Islet precursor cell (in vitro differentiated cells): Measurements from ENCODE around the gene NRP1.

Experiments
- DNase-seq: peaks from one replicate; pipeline ENCODE4 v3.0.0-alpha.2; 2018

The NRP1 gene

GRCh38 chr10:33201056-33201780 lies 133.2 kb downstream of the NRP1 start:
- DNase-seq, result no peak

- DNase-seq, result no peak
Measured at GRCh38 chr10:33199731-33200232, 134.7 kb downstream of the NRP1 start.

- DNase-seq, result no peak
Measured at GRCh38 chr10:33198610-33199009, 135.9 kb downstream of the NRP1 start.

GRCh38 chr10:33196710-33197491 lies 137.6 kb downstream of the NRP1 start:
- no peak for DNase-seq

- DNase-seq, result no peak
Measured at GRCh38 chr10:33196377-33196706, 138.1 kb downstream of the NRP1 start.

- DNase-seq, result peak; percentile 69
Measured at GRCh38 chr10:33195608-33196376, 138.7 kb downstream of the NRP1 start.

- no peak for DNase-seq
Measured at GRCh38 chr10:33193701-33194521, 140.6 kb downstream of the NRP1 start.

- peak; percentile 85 for DNase-seq
Measured at GRCh38 chr10:33193057-33193700, 141.3 kb downstream of the NRP1 start.

- no peak for DNase-seq
Measured at GRCh38 chr10:33192190-33192589, 142.3 kb downstream of the NRP1 start.

- no peak for DNase-seq
Measured at GRCh38 chr10:33190406-33190805, 144.1 kb downstream of the NRP1 start.

- DNase-seq, result no peak
Measured at GRCh38 chr10:33189808-33190207, 144.7 kb downstream of the NRP1 start.

GRCh38 chr10:33189363-33189762 lies 145.1 kb downstream of the NRP1 start:
- no peak for DNase-seq

- no peak for DNase-seq
Measured at GRCh38 chr10:33187427-33187999, 147.0 kb downstream of the NRP1 start.

- DNase-seq, result no peak
Measured at GRCh38 chr10:33186150-33186549, 148.3 kb downstream of the NRP1 start.

- no peak for DNase-seq
Measured at GRCh38 chr10:33183655-33184054, 150.8 kb downstream of the NRP1 start.

GRCh38 chr10:33180921-33181320 lies 153.5 kb downstream of the NRP1 start:
- no peak for DNase-seq

GRCh38 chr10:33180390-33180789 lies 154.1 kb downstream of the NRP1 start:
- DNase-seq, result no peak

- DNase-seq, result no peak
Measured at GRCh38 chr10:33179067-33179466, 155.4 kb downstream of the NRP1 start.

- DNase-seq, result no peak
Measured at GRCh38 chr10:33178026-33178755, 156.3 kb downstream of the NRP1 start.

- DNase-seq, result no peak
Measured at GRCh38 chr10:33176688-33177087, 157.8 kb downstream of the NRP1 start.
